NCI-H1092 treated with DMSO at 0.1 percent for 48 hours (cell line): ENCODE data around the gene MINDY4B.
"Not testable (repeated sequence)": the region's sequence is repeated elsewhere in the genome, so short reads cannot be mapped to it uniquely, and the experiment has no call there.

ENCODE experiments used
- DNase-seq: peaks from one replicate; lab custom pipeline; 2025; lab: John Stamatoyannopoulos, UW

The MINDY4B gene

DNA sequence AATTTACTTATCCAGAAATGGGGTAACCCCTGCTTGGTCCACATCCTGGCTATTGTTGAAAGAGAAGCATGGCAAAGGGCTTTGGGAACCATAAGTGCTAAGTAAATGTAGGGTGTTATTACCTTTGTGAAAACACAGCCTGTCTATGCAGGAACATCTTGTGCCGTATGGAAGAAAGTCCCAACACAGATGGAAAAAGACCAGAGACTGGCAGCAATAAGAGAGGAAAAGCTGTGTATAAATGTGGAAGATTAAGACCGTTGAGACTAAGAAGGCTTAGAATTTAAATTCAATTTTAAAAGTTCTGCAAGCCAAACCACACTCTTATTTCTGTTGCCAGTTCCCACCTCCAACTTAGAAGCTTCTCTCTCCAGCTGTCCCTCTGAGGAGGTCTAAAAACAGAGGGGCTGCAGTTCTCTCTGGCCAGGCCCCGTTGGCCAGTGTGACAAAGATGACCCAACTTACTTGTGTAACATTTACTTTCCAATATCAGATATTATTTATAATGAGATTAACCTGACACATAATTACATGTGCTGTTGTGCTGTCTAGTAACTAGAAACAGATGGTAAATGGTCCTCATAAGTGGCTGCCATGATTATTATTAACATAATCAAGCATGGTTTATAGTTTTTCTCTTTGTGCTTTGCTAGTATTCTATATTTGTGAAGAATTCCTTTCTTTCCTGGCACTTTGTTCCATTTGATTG lies 7.0 kb downstream of the MINDY4B start:
- no peak for DNase-seq

DNA sequence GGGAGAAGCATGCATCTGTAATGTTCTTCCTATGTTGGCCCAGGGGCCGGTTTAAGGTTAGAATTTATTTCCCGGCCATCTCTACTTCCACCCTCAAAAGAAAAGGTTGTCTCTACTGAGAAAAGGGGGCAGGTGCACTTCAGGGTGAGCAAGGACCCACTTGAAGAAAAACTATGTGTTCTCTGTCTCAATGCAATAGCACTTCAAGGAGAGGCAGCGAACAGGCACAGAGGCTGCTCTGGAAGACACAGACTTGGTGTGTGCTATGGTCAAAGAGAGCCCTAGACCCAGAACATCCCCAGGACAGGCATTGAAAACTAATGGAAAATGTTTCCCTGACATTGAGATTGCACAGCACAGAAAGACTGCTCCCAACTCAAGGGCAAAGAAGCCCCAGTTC lies 7.6 kb downstream of the MINDY4B start:
- no peak for DNase-seq

DNA sequence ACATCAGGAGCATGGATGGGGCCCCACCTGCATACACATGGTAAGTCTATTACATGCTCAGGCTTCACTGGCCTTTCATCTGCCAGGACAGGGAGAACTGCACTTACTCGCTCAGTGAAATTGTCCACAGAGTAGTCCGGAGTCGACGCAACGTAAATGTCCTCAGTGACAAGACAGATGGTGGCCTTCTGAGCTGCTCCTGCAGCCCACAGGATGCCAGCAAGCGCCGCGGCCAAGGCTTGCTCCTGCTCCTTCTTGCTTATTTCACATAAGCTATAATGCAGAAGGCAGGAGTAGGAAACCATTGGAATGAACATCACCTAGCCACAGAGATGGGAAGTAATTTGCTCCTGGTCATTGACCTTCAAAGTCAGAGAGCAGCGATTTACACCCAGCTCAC lies 14.4 kb downstream of the MINDY4B start:
- no peak for DNase-seq

- no peak for DNase-seq
These were observed 14.9 kb downstream of the MINDY4B start for GRCh38 chr3:150890295-150890694.

- DNase-seq = no peak
These were observed 16.1 kb downstream of the MINDY4B start for GRCh38 chr3:150889106-150889505.

- DNase-seq = no peak
These were observed 18.2 kb downstream of the MINDY4B start for GRCh38 chr3:150887031-150887430.

GRCh38 chr3:150885535-150885934 lies 19.7 kb downstream of the MINDY4B start:
- no peak for DNase-seq

GRCh38 chr3:150878996-150879575 lies 26.2 kb downstream of the MINDY4B start:
- DNase-seq = no peak

DNA sequence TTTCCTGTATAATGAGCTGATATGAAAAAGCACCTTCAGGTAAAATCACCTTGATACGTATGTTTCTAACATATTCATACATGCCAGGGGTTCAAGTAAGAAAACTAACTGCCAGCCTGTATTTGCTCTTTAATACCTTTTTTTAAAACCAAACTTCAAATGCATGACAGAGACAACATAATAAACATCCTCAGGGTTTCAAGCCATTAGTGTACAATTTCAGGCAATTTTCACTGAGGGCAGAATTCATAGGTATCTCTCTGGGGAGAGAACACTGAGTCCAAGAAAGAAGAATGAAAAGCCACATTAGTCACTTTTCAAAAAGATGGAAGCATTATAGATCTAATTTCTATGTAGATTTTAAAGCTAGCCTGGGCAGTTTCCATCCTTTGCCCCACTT lies 26.9 kb downstream of the MINDY4B start:
- DNase-seq = no peak

DNA sequence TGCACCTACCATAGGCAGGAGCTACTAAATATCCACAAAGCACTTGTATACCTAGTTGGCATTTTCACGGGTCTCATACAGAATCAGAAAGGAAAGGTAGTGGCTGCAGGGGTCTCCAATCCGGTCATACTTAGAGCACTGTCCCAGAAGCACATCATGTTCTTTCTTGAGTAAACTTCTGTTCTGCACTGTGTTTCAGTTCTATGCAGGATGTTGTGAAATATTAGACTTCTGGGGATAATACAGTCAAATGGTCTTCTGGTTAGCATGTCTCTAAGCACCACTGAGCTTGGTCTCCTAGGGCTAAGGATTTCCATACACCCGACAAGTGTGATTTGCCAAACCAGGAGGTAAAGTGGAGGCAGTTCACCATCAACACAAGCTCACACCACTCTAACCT lies 27.9 kb downstream of the MINDY4B start:
- DNase-seq = no peak

DNA sequence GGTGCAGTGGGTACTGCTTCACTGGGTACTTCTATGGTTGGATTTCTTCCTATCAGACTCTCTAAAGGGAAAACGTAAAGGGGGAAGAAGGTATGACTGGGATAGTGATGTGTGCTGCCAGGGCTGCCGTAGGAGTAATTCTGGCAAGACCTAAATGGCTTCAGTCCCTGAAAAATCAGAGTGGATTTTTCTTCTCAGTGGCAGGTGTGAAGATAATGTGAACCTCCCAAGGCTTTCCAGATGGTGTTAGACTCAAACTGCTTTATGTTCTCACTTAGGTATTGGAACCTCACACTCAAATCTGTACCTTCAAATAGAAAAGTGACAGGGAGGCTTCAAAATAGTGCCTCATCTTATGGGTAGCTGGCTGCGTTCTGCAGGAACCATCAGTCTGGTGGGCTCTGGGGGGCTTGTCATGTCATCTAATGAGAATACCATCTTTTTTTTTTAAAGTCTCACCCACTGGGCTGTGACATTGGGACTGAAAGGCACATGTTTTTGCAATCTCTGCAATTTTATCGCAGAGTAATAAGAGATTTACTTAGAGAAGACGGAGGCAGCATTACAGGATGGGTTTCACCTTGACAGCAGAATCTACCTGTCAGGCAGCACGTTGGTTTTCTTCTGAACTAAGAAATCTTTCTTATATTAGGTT lies 28.5 kb downstream of the MINDY4B start:
- no peak for DNase-seq

- DNase-seq = no peak
These were observed 29.7 kb downstream of the MINDY4B start for GRCh38 chr3:150875548-150875947.

- DNase-seq = no peak
These were observed 30.5 kb downstream of the MINDY4B start for GRCh38 chr3:150874666-150875219.

DNA sequence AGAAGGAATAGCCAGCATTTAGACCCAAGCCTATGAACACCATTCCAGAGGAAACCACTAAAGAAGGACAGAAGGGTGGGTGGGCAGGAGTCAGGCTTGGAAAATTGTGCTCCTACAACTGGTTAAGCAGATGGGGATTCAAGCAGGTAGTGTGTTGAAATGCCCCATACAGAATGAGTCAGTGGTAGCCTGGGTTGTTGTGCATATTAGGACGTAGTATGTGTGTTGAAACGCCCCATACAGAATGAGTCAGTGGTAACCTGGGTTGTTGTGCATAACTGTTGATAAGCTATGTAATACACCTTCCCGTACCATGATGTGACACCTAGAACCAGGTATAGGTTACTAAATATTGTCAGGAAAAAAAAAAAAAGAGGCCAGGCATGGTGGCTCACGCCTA lies 34.0 kb downstream of the MINDY4B start:
- no peak for DNase-seq

- no peak for DNase-seq
These were observed 34.8 kb downstream of the MINDY4B start for GRCh38 chr3:150870406-150870805.

GRCh38 chr3:150868282-150868681 lies 37.0 kb downstream of the MINDY4B start:
- no peak for DNase-seq

- no peak for DNase-seq
These were observed 37.8 kb downstream of the MINDY4B start for GRCh38 chr3:150867434-150867833.

DNA sequence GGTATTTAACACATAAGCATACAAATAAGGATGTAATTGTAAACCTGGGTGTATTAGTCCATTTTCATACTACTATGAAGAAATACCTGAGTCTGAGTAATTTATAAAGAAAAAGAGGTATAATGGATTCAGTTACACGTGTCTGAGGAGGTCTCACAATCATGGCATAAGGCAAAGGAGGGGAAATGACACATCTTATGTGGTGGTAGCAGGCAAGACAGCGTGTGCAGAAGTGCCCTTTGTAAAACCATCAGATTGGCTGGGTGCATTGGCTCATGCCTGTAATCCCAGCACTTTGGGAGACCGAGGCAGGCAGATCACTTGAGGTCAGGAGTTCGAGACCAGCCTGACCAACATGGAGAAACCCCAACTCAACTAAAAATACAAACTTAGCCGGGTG lies 41.3 kb downstream of the MINDY4B start:
- DNase-seq = not testable (repeated sequence)

- no peak for DNase-seq
These were observed 43.4 kb downstream of the MINDY4B start for GRCh38 chr3:150861851-150862250.

DNA sequence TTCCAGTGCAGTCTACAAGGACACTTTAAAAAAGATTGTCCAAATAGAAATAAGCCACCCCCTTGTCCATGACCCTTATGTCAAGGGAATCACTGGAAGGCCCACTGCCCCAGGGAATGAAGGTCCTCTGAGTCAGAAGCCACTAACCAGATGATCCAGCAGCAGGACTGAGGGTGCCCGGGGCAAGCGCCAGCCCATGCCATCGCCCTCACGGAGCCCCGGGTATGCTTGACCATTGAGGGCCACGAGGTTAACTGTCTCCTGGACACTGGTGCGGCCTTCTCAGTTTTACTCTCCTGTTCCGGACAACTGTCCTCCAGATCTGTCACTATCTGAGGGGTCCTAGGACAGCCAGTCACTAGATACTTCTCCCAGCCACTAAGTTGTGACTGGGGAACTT lies 47.3 kb downstream of the MINDY4B start:
- not testable (repeated sequence) for DNase-seq

GRCh38 chr3:150850191-150850590 lies 55.0 kb downstream of the MINDY4B start:
- no peak for DNase-seq

DNA sequence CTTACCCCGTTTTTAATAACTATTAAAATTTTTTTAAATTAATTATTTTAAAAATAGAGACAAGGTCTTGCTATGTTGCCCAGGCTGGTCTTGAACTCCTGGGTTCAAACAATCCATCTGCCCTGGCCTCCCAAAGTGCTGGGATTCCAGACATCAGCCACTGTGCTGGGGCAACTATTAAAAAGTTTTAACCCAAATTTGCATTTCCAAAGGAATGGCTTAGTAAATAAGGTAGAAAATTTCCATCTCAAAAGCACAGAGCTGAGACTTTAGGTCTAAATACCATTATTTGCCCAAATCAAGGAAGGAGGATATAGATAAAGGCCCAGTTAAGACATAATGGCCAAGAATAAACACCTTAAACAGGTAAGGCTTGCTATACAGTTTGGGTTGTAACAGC lies 56.4 kb downstream of the MINDY4B start:
- no peak for DNase-seq

GRCh38 chr3:150847433-150847832 lies 57.8 kb downstream of the MINDY4B start:
- no peak for DNase-seq
